Activated T-helper 1 cell treated with anti-CD3 and anti-CD28 coated beads, Interleukin-2, amount 50 U/mL, for 16 hours (primary cell): Measurements from ENCODE around the gene PURA.

ENCODE experiments used
- DNase-seq, 2 donors: peaks; one replicate each; pipeline ENCODE4 v3.0.0-alpha.2; 2020; ENCODE audit warnings: low read depth in 1 of 2, low spot score in 1 of 2

Gene PURA

DNA sequence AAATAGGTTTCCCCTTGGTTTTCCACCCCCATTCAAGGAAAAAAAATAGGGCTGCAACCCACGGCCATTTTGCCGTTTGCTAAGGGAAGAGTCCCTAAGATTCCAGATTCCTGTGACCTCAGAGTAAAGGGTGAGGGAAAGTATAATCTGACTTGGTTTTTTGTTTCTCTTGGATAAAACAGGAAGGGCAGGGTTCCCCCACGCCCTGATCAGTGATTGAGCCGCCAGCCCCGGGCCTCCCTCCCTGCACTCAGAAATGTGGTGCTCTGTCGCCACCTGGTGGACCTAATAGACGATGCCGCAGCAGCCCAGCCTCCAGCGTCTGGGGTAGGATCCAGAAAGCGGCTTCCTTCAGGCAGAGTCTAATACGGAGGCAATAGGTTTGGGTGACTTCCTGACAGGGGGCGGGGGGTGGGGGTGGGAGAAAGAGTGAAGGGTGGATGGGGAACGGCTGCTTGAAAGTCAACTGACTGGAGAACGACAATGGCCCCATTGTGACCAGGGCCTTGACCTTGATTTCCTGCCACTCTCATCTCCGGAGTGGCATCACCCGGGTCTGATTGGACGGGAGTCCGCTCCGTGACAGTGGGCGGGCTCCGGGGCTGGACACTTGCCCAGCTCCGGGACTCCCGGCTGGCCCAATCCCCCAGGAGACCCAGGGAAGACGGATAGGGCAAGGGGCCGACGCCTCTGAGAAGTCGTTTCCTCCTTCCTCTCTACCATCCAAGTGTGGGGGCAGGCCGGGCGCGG is 43.3 kb downstream of the PURA start:
- DNase-seq, result peak; percentile 72 to 78

DNA sequence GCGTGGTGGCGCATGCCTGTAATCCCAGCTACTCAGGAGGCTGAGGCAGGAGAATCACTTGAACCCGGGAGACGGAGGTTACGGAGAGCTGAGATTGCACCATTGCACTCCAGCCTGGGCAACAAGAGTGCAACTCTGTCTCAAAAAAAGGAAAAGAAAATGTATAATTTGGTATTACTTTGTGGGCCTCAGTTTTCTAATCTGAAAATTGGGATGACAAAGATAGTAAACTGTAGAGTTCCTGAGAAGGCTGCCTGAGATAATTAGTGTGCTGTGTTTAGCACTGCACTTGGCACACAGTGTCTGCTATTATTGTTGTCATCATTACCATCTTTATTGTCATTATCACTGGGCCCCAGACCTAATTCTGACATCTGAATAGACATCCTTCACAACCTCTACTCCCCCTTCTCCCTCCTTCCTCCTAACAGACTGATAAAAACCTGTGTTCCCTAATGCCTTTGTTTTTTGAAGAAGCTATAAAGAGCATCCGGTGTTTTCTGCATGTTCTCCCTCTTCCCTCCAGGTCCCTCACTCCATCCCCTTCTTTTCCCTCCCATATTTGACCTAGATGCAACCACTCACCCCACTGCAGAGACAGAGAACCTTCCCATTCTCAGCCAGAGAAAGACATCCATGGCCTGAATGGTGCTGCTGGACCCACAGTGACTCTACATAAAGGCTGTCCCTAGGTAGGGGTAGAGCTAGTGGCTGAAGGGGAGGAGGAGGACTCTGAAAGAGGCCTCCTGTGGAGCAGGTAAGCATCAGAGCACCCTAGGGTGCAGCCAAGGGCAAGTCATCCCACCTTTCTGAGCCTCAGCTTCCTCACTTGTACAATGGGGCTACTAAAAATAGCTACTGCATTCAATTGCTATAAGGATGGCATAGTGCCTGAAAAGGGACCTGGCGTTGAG is 45.4 kb downstream of the PURA start:
- DNase-seq, result no peak

DNA sequence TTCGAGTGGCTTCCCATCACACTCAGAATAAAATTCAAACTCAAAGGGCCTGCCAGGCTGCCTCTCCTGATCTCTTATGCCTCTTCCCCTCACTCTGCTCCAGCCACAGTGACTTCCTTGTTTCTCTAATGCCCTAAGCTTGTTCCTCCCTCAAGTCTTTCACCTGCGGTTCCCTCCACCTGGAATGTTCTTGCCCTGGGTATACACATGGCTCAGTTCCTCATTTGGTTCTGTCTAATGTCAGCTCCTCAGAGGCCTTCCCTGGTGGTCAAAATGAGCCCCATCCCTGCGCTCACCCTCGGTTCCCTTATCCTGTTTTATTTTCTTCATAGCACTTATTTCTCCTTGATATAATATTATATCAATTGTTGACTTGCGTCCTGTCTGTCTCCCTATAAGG is 48.4 kb downstream of the PURA start:
- no peak for DNase-seq

DNA sequence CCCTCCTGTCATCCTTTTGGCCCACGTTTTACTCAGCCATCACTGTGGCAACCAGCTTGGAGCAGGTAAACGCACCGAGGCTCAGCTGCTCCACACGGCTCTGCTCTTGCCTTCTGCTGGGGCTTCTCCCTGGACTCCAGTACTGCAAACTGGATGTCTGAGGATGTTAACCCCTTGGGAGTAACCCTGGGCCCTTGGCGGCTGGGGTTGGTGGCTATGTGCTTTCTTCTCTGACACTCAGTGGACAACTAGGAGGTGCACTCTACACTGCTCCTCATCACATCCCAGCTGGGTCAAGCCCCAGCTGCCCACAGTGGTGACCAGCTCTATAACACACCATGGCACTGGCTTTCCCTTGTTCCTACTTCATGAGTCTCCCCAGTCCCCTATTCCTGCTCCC is 48.9 kb downstream of the PURA start:
- DNase-seq, result no peak

DNA sequence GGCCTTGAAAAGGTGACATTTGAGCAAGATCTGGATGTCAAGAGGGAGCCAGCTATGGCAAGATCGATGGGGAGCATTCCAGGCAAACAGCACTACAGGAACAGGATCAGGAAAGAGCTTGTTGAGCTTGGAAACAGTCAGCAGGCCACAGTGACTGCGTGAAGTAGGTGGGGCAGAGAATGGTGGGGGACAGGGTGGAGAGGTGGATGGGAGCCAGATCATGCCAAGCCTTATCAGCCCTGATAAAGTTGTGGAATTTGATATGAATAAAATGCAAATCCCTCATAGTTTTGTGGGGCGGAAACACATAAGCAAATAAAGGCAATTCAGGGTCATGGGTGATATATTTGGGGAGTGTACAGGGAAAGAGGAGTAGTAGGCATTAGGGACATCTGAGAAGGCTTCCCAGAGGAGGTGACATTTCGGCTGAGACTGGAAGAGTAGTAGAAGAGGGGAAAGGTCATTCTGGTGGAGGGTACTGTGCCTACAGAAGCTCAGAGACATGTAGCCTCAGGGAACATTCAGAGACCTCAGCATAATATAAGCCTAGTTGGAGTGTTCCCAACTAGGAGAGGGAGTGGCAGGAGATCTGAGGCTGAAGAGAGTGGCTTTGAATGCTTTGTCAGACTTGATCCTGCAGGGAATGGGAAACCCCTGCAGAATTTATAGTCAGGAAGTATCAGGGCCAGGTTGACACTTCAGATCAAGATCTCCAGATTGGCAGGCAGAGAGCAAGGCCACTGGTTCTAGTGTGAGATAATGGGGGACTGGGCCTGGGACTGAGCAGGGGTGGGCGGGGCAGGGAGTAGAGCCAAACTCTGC is 51.4 kb downstream of the PURA start:
- no peak for DNase-seq

DNA sequence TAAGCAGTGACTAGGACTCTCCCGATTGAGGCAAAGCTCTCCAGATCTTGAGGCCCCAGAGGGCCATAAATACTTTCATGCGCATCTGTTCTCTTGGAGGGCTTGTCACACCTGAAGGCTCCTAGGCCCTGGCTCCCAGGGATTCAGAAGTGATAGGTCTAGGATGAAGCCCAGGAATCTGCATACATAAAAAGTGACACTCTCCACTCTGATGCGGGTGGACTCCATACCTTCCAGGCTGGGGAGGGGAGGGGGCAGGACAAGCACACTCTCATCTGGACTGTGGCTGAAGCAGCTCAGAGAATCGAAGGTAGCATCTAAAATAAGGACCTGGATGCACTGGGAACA is 52.0 kb downstream of the PURA start:
- DNase-seq, result no peak

DNA sequence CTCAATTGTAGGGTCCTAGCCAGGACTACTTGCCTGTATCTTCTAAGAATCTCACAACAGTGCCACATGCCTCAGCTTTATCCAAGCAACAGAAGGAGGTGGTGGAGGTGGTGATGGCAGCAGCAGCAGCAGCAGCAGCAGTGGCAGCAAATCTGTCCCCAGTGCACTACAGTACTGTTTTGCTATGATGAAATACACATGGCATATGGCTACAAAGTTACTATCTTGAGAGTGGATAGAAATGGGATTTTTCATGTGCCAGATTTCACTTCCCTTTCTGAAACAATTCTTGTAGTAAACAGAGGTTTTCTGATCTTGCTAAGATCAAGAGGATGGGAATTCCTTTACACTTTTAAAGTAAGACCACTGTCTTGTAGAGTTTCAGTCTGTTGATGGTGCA is 53.0 kb downstream of the PURA start:
- no peak for DNase-seq

DNA sequence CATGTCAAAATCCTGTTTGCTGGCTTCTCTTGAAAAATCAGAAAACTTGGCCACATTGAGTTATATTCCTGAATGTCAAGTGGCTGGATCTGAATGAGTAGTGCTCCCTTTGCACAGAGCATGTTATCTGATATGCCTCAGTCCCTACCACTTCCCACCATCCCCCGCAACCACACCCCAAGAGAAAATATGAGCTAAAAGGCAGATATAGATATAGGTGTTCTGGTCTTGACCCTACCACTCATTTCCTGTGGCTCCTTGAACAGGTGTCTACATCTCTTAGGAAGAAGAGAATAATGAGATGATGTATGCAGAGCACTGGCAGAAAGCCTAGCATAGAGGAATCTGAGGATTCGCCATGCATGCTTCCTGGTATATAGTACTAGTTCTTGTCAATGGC is 54.5 kb downstream of the PURA start:
- no peak for DNase-seq

DNA sequence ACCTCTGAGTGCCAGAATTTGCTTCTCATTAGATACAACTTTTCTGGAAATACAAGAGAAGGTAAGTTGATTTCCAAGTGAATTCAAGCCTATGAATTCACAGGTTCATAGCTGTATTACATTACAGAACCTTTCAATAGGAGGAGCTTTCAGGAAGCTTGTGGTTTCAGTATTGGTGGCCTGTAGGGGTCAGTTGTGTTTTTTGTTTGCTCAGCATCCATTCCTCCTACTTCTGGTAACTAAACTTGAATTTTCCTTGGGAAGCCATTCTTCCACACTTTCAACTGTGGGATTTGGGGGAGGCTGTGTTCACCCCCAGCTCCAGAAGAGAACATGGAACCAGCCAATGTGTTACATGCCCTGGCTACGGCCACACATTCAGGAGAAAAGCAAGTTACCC is 55.5 kb downstream of the PURA start:
- DNase-seq, result no peak

DNA sequence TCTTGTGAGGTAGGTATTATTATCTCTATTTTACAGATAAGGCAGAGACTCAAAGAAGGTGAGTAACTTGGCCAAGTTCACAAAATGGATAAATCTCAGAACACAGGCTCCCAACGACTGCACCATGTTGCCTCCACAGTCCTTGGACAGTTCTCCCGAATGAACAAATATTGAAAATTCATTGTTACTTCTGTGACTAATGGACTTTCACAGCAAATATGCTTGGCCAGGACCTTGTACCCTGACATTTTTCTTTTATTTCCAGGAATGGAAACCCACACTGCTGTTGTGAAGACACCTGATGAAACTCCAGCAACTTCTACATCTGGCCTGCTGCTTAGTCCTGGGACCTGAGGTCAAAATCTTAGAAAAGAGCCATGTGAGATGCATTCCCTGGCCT is 58.6 kb downstream of the PURA start:
- DNase-seq, result no peak

DNA sequence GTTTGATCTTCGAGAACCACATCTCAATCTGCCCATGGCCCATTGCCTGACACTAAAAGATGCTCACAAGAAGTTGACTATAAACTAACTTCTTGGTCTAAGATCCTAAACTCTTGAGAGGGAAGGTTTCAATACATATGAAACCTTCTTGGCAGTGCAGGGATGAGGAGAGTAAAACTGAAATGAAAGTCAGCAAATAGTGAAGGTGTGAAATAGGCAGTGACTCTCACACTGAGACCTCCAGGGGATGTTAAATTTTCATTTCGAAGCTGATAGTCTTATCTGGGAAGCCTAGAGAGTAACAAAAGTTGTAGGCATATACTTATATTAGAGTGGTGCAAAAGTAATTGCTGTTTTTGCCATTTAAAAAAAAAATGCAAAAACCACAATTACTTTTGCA is 60.1 kb downstream of the PURA start:
- no peak for DNase-seq

DNA sequence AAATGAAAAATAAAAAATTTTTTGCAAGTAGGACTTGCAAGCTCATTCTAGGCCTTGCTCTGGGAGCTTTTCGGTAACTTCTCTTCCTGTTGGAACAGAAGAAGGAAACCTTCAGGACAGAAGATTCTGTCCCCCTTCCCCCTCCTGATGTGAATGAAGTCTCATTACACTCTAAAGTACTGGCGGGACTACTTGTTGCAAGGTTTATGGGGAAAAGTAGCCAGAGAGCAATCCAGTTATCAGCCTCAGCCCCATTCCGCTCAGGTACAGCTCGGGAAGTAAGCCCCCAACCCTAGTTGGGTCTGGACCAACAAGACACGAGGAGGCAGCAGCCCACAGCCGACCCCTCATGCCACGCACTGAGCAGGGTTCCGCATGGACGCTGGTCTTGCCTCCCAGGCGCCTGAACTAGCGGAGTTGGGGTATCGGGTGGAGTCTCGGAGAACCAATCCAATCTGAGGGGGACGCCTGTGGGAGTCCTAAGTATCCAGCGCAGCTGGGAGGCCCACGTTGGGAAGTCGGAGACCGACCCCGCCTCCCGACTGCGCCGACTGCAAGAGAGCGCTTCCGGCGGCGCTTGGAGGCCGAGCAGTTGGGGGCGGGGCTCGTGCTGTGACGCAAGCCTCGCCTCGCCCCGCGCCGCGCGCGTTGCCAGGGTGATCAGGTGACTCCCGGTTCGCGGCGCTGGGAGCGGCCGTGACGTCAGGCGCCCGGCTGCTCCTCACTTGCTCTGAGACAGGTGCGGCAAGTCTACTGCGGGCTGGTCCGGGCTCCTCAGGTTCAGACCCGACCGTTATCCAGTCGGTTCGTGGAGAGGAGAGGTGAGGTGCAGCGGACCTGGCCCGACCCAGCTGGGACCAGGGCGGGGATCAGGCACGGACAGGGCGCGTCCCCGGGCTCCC is 60.8 kb downstream of the PURA start, which contains the start of gene CYSTM1:
TSS of gene CYSTM1 (plus strand) at position 724 of the 902 bp plus-strand sequence. CDS start 19,278 bp downstream, outside the sequence.
- DNase-seq, result peak; percentile 85 to 93
